ENCODE measurements around the gene ACKR2.

The ACKR2 gene

GRCh38 chr3:42846685-42847522 is 37.7 kb downstream of the ACKR2 start:
- TF ChIP-seq CTCF (IDR thresholded peaks at IDR 0.05; ENCODE audit: low read depth, low read length, missing control alignments), result no peak
- DNase-seq (ENCODE audit: extremely low read depth, low read depth), result no peak
- H3K4me3 ChIP-seq (replicated peaks; ENCODE audit: low read depth, low read length), result no peak overlapping the region

- no peak overlapping the region for H3K4me3 ChIP-seq (replicated peaks; ENCODE audit: low read depth, low read length)
- DNase-seq (ENCODE audit: extremely low read depth, low read depth), result no peak
- no peak for TF ChIP-seq CTCF (IDR thresholded peaks at IDR 0.05; ENCODE audit: low read depth, low read length, missing control alignments)
These were observed 38.5 kb downstream of the ACKR2 start for GRCh38 chr3:42847731-42848130.

- DNase-seq (ENCODE audit: extremely low read depth, low read depth), result no peak
- H3K4me3 ChIP-seq (replicated peaks; ENCODE audit: low read depth, low read length), result no peak overlapping the region
- TF ChIP-seq CTCF (IDR thresholded peaks at IDR 0.05; ENCODE audit: low read depth, low read length, missing control alignments), result no peak
These were observed 39.8 kb downstream of the ACKR2 start for GRCh38 chr3:42849017-42849416.

DNA sequence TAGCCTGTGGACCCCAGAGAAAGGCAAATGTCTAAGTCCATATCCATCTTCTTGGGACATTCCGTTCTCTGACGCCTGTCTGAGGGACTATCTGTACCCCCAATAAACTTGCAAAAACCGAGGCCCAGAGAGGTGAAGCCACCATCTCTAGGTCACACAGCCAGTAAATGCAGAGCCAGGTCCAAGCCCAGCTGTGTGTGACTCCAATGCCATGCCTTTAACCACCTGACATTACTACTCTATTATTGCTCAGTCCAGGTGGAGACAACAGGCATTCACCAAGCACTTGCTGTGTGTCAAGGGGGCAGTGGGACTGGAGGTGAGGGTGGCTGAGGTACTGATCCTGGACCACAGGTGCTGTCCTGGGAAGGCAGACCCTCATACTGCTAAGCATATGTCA is 41.0 kb downstream of the ACKR2 start:
- H3K4me3 ChIP-seq (replicated peaks; ENCODE audit: low read depth, low read length), result no peak overlapping the region
- no peak for DNase-seq (ENCODE audit: extremely low read depth, low read depth)
- no peak for TF ChIP-seq CTCF (IDR thresholded peaks at IDR 0.05; ENCODE audit: low read depth, low read length, missing control alignments)

DNA sequence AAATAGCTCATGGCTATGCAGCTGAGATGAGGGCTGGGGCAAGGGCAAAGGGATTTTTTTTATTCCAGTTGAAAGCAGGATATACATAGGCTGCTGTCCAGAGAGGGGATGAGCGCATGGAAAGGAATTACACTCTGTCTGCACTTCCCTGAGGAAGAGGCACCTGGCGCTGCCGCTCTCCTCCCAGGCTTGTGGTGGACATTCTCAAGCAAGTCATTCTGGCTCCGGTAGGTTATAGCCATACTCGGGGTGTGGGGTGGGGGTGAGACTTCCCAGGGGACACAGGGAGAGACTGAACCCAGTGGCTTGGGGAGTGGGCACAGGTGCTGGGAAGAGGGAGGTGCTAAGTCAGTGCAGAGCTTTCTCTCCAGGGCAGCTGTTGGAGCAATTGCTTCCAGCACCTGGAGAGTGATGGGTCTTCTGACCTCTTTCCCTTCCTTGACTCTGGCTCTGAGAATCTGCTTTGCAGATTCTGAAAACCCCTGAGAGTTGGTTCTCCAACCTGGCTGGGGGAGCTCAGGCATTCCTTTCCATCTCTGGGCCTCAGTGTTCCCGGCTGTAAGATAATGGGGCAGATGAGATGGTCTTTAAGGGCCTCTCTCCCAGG is 42.1 kb downstream of the ACKR2 start:
- H3K4me3 ChIP-seq (replicated peaks; ENCODE audit: low read depth, low read length), result no peak overlapping the region
- DNase-seq (ENCODE audit: extremely low read depth, low read depth), result no peak
- no peak for TF ChIP-seq CTCF (IDR thresholded peaks at IDR 0.05; ENCODE audit: low read depth, low read length, missing control alignments)

GRCh38 chr3:42852441-42852840 is 43.2 kb downstream of the ACKR2 start:
- no peak for DNase-seq (ENCODE audit: extremely low read depth, low read depth)
- TF ChIP-seq CTCF (IDR thresholded peaks at IDR 0.05; ENCODE audit: low read depth, low read length, missing control alignments), result no peak
- H3K4me3 ChIP-seq (replicated peaks; ENCODE audit: low read depth, low read length), result no peak overlapping the region

Measured in HFF-Myc (cell line).